Fibroblast of lung (primary cell): ENCODE results near the gene TERT.

Experiments
- EZH2 ChIP-seq: IDR thresholded peaks from 2 replicates; pipeline ENCODE4 v1.5.1; 2012; ENCODE audit warnings: low read length, control low read depth, mild to moderate bottlenecking; ENCODE audit errors: missing control alignments
- TF ChIP-seq, protein P1 (sequence below), 2 donors: IDR thresholded peaks in 1 of 2; conservative IDR thresholded peaks in 1 of 2; 1 replicate in 1 of 2; 2 replicates in 1 of 2; pipeline ENCODE4 v1.5.1; 2011 to 2012; ENCODE audit warnings: low read length in 2 of 2, control low read depth in 1 of 2, inconsistent platforms in 1 of 2, low read depth in 1 of 2, mild to moderate bottlenecking in 1 of 2

DNA sequence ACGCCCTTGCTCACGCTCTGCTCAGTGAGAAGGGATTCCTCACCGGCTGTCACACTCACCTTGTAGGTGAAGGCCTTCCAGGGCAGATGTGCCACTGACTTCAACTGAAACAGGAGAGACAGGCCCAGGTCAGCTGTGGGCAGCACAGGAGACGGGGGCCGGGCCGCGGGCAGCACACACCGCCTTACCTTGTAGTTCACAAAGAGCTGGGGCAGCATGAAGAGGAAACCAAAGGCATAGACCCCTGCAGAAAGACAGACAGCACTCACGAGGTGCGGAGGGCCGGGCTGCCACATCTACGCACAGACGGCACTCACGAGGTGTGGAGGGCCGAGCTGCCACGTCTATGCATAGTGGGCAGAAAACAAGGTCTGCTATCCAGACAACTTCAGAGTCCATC is 26.7 kb upstream of the TERT start:
- TF ChIP-seq, protein P1, sequence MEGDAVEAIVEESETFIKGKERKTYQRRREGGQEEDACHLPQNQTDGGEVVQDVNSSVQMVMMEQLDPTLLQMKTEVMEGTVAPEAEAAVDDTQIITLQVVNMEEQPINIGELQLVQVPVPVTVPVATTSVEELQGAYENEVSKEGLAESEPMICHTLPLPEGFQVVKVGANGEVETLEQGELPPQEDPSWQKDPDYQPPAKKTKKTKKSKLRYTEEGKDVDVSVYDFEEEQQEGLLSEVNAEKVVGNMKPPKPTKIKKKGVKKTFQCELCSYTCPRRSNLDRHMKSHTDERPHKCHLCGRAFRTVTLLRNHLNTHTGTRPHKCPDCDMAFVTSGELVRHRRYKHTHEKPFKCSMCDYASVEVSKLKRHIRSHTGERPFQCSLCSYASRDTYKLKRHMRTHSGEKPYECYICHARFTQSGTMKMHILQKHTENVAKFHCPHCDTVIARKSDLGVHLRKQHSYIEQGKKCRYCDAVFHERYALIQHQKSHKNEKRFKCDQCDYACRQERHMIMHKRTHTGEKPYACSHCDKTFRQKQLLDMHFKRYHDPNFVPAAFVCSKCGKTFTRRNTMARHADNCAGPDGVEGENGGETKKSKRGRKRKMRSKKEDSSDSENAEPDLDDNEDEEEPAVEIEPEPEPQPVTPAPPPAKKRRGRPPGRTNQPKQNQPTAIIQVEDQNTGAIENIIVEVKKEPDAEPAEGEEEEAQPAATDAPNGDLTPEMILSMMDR (conservative IDR thresholded peaks at IDR 0.05 in 1 of 2, IDR thresholded peaks at IDR 0.05 in 1 of 2; ENCODE audit: low read depth in 1 of 2, low read length in 2 of 2), result no peak
- TF ChIP-seq EZH2, result no peak
